PC-3 (cell line): ENCODE results near the gene ZFYVE28.

Experiments
- CTCF ChIP-seq: fragments of 300-600 bp; sonication (generic); conservative IDR thresholded peaks from 2 replicates; pipeline ENCODE4 v1.5.1; 2017; ENCODE audit warnings: antibody characterized with exemption, low read depth, mild to moderate bottlenecking, low read length
- EZH2 ChIP-seq: fragments of 300-600 bp; sonication (generic); IDR thresholded peaks from one replicate; pipeline ENCODE4 v1.6.1; 2017; ENCODE audit warnings: antibody characterized with exemption, mild to moderate bottlenecking, low read length; ENCODE audit not compliant: unreplicated experiment
- EZH2phosphoT487 ChIP-seq: fragments of 300-600 bp; sonication (generic); IDR thresholded peaks from 2 replicates; pipeline ENCODE4 v1.6.1; 2018; ENCODE audit warnings: mild to moderate bottlenecking, antibody characterized with exemption, low read length, borderline replicate concordance

GRCh38 chr4:2262944-2263250 lies 155.5 kb downstream of the ZFYVE28 start:
- no peak for TF ChIP-seq CTCF
- no peak for TF ChIP-seq EZH2
- TF ChIP-seq EZH2phosphoT487: no peak
